Measurements from ENCODE around the gene SCPEP1.

Gene SCPEP1

GRCh38 chr17:56979091-56979480, 1.2 kb downstream of the SCPEP1 start:
- TF ChIP-seq SIN3A (IDR thresholded peaks at IDR 0.05; ENCODE audit: borderline replicate concordance, insufficient read depth, low read length) (no peak), REST (IDR thresholded peaks at IDR 0.05; ENCODE audit: insufficient read depth in 1 of 2, low read depth in 2 of 2, low read length in 2 of 2) (no peak), TAF1 (IDR thresholded peaks at IDR 0.05; ENCODE audit: borderline replicate concordance, insufficient read depth, low read length) (no peak)

GRCh38 chr17:56982312-56982711, 4.4 kb downstream of the SCPEP1 start:
- TF ChIP-seq TAF1 (IDR thresholded peaks at IDR 0.05; ENCODE audit: borderline replicate concordance, insufficient read depth, low read length) (no peak), REST (IDR thresholded peaks at IDR 0.05; ENCODE audit: insufficient read depth in 1 of 2, low read depth in 2 of 2, low read length in 2 of 2) (no peak), POLR2AphosphoS5 (IDR thresholded peaks at IDR 0.05; ENCODE audit: low read depth, low read length) (no peak), FOXP2 (optimal IDR thresholded peaks at IDR 0.05; ENCODE audit: borderline replicate concordance, extremely low read depth, extremely low read length, insufficient read depth) (no peak), SIN3A (IDR thresholded peaks at IDR 0.05; ENCODE audit: borderline replicate concordance, insufficient read depth, low read length) (no peak)

DNA sequence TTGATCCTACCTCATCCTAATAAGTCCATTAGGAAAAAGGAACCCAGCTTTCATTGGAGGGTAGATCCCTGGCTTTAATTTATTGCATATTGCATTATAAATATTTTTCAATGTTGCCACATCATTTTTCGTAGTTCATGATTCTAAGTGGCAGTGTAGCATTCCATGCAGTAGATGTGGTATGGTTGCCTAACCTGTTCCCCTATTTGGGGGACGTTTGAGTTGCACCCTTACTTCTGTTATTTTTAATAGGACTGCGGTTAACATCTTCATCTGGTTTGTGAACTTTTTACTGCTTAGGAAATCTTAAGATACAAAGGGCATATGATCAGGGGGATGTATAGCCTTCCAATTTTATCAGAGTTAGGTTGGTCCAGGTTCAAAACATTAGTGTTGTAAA, 5.4 kb downstream of the SCPEP1 start:
- TF ChIP-seq SIN3A (IDR thresholded peaks at IDR 0.05; ENCODE audit: borderline replicate concordance, insufficient read depth, low read length) = no peak
- no peak for TF ChIP-seq TAF1 (IDR thresholded peaks at IDR 0.05; ENCODE audit: borderline replicate concordance, insufficient read depth, low read length)
- TF ChIP-seq REST (IDR thresholded peaks at IDR 0.05; ENCODE audit: insufficient read depth in 1 of 2, low read depth in 2 of 2, low read length in 2 of 2) = no peak
- no peak for TF ChIP-seq POLR2AphosphoS5 (IDR thresholded peaks at IDR 0.05; ENCODE audit: low read depth, low read length)
- TF ChIP-seq FOXP2 (optimal IDR thresholded peaks at IDR 0.05; ENCODE audit: borderline replicate concordance, extremely low read depth, extremely low read length, insufficient read depth) = no peak

DNA sequence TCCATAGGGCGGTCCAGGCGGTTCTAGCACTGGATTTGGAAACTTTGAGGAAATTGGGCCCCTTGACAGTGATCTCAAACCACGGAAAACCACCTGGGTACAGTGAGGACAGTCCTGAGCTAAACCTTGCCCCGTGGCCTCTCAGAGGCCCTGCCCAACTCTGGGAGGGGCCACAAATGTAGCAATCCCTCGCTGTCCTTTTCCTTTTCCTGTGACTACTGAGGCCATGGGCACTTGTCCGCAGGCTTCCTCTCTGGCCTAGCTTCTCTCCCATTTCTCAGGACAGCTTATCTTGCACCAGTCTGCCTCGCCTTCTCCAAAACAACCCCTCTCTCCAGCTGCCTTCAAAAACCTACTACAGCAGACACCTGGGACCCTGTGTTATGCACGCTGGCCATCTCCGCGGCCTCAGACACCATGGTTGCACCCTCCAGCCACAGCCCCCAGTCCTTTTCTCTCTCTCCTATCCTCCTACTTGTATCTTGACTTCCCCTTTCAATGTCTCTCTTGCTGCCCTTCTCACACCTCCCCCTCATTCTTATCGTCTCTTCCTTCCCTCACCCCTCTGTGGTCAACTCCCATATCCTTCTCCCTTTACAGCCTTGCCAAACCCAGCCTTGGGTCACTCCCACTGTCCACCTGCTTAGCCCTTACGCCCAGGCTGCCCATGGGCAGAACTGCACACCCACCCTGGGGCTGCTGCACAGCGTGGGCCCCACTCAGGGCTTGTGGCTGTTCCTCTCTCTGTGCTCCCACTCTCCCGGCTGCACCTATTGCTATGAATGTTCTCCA, 7.6 kb downstream of the SCPEP1 start:
- TF ChIP-seq FOXP2 (optimal IDR thresholded peaks at IDR 0.05; ENCODE audit: borderline replicate concordance, extremely low read depth, extremely low read length, insufficient read depth) (no peak), REST (IDR thresholded peaks at IDR 0.05; ENCODE audit: insufficient read depth in 1 of 2, low read depth in 2 of 2, low read length in 2 of 2) (no peak), POLR2AphosphoS5 (IDR thresholded peaks at IDR 0.05; ENCODE audit: low read depth, low read length) (no peak), SIN3A (IDR thresholded peaks at IDR 0.05; ENCODE audit: borderline replicate concordance, insufficient read depth, low read length) (no peak), TAF1 (IDR thresholded peaks at IDR 0.05; ENCODE audit: borderline replicate concordance, insufficient read depth, low read length) (no peak)

Data from PFSK-1 (cell line).